ENCODE measurements around the gene KMT5C.

KMT5C gene

DNA sequence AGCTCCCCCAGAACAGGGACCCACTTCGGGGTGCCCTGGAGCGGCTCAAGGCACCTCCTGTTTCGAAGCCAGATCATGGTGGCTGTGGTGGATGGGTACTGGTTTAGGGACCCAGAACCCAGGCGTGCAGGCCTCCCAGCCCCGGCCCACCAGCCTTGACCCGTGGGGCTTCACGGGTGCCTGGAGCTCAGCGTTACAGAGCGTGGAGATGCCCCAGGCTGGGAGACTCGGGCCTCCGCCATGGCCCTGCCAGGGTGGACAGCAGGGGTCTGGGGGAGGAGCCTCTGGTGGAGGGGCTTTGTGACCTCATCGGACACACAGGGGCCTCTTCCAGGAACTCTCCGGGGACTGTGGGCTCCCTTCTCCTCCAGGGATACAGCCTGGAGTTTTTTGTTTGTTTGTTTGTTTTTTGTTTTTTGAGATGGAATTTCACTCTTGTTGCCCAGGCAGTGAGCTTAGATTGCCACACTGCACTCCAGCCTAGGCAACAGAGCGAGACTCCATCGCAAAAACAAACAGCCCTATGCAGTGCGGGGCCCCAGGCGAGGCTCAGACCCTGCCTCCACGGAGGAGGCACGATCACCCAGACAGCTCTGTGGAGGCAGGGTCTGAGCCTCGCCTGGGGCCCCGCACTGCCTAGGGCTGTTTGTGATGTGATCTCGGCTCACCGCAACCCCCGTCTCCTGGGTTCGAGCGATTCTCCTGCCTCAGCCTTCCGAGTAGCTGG, 23.5 kb downstream of the KMT5C start, which contains the start of gene GARIN5B:
Gene GARIN5B (minus strand): TSS at position 271 of the 727 bp plus-strand sequence. CDS start 194 bp downstream, at position 77.
- in situ Hi-C loops (cut with HindIII; ENCODE audit: low sequenced_read_pairs) = no loop called here

DNA sequence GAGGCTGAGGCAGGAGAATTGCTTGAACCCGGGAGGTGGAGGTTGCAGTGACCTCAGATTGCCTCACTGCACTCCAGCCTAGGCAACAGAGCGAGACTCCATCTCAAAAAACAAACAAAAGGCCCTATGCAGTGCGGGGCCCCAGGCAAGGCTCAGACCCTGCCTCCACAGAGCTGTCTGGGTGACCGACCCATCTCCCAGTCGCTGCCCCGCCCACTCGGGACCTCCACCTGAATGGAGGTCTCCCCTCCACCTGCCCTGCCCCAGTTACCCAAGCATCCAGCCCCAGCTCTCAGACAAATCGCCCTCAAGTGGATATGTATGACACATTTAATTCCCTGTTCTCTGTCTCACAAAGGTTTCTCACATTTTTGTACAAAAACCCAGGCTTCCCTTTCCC, 25.6 kb downstream of the KMT5C start:
- in situ Hi-C loops (cut with HindIII; ENCODE audit: low sequenced_read_pairs) = no loop called here

DNA sequence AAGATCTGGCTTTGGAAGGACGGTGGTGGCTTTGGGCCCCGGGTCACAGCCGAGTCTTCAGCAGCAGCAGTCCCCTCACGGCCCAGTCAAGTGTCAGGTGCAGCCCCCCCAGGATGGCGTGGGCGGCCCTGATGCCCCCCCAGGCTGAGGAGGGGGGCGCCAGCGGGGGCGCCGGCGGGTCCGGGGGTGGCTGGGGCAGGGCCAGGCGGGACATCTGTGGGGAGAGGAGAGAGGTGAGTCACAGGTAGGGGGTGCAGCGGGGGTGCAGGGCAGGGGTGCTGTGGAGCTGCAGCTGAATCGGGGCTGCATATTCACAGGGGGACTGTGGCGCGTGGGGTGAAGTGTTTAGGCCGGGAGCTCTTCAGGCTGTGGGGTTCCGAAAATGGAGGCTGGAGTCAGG, 26.3 kb downstream of the KMT5C start:
- in situ Hi-C loops (cut with HindIII; ENCODE audit: low sequenced_read_pairs) = no loop called here

DNA sequence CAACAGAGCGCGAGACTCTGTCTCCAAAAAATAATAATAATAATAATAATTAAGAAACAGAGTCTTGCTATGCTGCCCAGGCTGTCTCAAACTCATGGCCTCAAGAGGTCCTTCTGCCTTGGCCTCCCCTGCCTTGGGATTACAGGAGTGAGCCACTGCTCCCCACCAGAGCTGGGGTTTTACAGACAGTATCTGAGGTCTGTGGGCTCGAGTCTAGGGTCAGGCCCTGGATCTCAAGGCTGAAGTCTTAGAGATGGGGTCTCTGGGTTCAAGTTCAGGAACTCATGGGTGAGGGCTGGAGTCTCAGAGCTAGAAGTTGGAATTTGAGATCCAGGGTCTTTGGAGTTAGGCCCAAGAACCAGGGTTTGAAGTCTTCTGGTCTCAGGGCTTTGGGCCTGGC, 27.1 kb downstream of the KMT5C start:
- in situ Hi-C loops (cut with HindIII; ENCODE audit: low sequenced_read_pairs) = no loop called here

DNA sequence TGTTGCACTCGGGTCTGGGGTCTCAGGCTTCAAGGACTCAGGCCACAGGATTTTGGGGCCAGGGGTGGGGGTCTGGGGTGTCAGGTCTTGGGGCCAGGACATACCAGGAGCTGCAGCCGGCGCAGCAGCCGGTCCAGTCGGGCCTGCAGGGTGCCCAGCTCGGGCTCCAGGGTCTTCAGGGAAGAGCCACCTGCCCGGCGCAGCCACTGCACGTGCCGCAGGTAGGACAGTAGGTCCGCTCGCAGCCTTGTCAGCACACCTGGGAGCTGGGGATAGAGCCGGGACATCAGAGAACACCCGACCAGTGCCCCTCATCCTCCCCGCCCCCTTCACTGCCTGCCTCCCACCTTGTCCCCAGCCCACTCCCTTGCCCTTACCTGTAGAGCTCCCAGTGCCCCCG, 28.4 kb downstream of the KMT5C start:
- in situ Hi-C loops (cut with HindIII; ENCODE audit: low sequenced_read_pairs) = no loop called here

DNA sequence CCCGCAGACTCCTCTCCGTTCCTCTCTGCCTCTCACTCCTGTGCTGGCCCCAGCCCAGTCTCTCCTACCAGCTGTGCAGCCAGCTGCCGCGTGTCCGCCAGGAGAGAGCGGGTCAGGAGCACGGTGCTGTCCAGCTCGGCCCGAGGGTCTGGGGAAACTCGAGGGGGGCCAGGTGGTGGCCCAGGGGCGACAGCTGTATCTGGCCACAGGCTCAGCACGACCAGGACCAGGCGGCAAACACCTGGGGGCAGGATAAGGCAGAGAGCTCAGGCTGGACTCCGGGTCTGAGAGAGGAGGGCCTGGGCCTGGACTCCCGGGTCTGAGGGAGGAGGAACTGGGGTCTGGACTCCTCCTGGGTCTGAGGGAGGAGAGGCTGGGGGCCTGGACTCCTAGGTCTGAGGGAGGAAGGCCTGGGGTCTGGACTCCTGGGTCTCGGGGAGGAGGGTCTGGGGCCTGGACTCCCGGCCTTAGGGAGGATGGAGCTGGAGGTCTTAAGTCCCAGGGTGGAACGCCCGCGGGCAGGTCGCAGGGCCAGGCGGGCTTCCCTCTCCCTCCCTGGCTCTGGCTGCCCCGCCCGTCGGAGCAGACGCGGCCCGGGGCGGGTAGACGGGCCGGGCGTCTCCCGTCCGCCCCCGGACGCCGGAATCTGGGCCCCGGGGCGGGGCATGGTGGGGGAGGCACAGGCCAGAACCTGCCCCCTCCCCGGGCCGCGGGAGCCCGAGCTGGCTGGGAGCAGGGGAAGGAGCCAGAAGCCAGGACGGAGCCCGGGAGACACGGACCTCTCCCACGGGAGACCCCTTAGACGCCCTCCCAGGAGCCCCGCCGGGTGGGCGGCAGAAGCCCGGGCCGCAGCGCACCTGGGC, 29.3 kb downstream of the KMT5C start:
- in situ Hi-C loops (cut with HindIII; ENCODE audit: low sequenced_read_pairs) = no loop called here

DNA sequence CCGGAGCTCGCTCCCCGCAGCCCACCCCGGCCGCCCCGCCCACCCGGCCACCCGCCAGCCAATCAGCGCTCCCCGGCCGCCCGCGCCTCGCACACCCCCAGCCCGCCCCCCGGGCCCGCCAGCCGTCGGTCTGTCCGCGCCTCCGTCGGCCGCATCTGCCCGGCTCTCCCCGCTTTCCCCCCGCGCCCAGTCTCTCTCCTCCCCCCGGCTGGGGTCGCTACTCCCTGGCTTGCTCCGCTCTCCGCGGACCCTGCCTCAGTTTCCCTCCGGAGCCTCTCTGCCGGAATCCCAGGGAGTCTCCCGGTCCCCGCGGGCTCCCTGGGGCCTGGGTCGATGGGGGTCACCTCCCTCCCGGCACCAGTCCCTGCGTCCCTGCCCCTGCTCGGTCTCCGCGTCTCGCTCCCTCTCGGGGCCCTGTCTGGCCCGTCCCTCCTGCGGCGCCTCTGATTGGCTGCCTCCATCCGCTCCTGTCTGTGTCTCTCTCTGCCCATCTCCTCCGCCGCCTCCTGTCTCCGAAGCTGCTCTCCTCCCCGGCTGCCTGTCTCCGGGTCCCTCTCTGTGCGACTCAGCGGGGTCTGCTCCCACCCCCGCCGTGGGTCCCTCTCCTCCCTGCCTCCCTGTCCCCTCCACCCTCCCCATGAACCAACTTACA, 30.1 kb downstream of the KMT5C start:
- in situ Hi-C loops (cut with HindIII; ENCODE audit: low sequenced_read_pairs) = no loop called here

DNA sequence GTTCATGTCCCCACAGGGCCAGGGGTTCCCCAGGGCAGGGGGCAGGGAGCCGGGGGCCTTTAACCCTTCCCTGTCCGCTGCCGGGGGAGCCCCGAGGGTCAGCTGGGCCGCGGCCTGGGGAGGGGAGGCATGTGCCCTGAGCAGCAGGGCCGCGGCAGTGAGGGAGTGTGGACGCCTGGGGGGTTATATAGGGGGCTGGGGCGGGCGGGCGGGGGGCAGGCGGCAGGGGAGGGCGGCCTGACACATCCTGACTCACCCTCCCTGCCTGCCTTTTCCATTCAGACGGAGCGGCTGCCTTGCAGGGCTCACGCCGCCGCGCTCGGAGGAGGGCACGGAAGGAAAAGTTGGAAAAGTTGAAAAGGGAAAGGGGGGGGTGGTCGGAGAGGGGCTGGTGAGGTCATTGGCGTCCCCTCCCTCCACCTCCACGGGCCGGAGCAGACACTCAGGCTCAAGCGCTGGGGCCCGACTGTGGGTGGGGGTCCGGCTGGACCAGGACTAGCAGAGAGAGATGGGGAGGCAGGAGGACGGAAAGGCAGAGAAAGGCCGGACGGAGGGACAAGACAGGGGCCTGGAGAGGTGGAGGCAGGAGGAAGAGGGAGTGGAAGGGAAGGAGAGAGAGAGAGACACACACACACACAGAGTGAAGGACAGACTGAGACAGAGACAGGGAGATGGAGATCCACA, 30.8 kb downstream of the KMT5C start, which contains the start of gene IL11:
Gene IL11 (minus strand): TSS at position 159 of the 684 bp plus-strand sequence. CDS start 153 bp downstream, at position 6.
- in situ Hi-C loops (cut with HindIII; ENCODE audit: low sequenced_read_pairs) = no loop called here

DNA sequence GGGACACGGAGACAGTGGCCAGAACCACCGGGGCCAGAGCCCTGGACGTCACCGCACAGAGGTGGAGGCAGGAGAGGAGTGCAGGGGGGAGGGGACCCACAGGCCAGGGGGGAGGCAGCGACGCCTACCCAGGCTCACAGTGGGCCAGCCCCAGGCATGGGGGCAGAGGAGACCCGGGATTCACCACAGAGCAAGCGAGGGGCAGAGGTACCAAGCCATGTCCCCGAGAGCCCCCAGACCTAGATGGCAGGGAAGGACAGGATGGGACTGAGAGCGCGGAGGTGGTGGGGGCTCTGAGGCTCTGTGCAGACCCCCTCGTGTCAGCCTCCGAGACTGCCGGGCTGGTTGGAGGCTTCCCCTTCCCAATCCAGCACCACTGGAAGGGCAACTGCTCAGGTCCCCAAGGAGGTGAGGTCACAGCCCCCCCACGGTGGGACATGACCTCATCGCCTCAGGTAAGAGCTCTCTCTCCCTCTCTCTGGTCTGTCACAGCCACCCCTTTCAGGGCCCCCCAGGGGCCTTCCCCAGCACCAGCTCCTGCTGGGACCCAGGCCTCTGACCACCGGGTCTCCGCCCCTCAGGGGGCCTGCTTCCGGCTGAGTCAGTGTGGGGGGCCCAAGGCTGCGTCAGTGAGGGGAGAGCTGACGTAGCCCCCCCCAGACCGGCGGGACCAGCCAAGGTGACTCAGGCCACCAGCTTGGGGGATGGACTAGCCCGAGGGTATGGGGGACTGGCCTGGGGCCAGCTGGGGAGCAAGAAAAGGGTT, 32.8 kb downstream of the KMT5C start:
- in situ Hi-C loops (cut with HindIII; ENCODE audit: low sequenced_read_pairs) = no loop called here

DNA sequence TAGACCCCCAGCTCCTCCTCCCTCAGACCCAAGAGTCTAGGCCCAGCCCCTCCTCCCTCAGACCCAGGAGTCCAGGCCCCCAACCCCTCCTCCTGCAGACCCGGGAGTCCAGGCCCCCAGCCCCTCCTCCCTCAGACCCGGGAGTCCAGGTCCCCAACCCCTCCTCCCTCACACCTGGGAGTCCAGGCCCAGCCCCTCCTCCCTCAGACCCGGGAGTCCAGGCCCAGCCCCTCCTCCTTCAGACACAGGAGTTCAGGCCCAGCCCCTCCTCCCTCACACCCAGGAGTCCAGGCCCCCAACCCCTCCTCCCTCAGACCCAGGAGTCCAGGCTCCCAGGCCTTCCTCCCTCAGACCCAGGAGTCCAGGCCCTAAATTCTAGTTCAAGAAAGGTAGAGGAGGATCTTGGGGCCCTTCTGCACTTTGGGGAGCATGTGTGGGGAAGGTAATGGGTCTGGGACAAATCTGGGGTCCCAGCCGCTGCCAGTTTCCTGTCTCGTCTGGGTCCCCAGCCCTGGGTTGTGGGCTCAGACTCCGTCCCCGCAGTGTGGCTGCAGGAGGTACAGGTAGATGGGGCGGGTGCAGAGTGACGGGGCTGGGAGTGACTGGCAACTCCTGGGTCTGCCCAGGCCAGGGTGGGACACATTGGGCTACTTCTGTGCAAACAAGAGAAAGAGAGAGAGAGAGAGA, 33.8 kb downstream of the KMT5C start:
- in situ Hi-C loops (cut with HindIII; ENCODE audit: low sequenced_read_pairs) = no loop called here

DNA sequence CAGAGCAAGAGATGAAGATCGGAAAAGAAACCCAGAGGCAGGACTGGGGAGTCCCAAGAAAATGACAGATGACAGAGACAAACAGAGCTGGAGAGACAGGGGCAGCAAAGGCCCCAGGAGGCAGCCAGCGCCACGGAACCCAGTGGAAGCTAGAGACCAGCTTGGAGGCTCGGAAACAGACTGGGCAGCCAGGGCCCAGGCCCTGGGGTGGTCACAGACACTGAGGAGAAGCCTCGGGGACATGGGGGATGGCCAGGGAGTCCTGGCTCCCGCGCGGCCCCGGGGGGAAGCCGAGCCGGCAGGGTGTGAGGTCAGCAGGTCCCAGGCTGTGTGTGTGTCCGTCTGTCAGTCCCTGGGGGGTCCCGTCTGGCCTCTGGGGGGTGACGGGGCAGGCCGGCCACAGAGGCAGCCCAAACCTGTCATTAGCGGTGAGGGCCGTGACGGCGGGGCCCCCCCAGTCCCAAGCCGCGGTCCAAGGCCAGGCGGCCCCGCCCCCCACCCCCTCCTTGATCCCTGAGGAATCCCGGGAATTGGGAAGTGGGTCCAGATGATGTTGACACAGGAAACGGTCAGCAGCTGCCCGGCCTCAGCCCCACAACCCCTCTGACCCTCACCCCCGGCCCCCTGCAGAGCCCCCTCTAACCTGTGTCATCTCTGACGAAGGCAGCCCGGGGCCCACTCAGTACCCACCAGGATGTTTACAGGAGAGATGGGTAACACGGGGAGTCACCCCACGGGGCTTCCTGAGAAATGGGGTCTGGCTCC, 34.5 kb downstream of the KMT5C start:
- in situ Hi-C loops (cut with HindIII; ENCODE audit: low sequenced_read_pairs) = no loop called here

DNA sequence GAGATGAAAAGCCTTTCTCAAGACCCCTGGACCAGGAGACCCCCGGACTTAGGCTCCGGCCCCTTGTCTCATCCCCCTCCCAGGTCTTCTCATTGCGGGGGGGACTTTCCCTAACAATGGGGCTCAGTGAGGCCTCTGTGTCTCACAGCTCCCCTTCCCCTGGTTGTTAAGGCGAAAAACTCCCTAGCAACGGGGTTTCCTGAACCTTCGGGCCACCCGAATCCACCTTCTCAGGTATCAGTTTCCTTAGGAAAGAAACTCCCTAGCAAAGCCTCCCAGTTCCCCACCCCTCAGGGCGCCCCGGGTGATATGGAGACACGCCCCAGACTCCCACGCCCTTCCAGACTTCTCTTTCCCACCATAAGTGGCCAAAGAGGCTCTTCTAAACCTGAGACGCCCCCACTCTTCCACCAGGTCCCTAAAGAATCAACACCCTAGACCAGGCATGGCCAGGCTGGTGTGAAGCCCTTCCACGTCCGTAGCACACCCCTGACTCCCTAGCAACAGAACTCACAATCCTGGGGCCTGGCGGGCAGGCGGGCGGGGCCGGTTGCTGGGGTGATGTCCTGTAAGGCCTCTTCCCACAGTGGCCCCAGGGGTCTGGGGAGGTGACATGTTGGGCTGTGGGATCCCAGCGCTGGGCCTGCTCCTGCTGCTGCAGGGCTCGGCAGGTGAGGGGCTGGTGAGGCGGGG, 36.7 kb downstream of the KMT5C start, which contains the start of gene TMEM190:
Gene TMEM190 (plus strand): TSS at position 586 of the 693 bp plus-strand sequence. CDS start 28 bp downstream, at position 614.
- in situ Hi-C loops (cut with HindIII; ENCODE audit: low sequenced_read_pairs) = no loop called here

DNA sequence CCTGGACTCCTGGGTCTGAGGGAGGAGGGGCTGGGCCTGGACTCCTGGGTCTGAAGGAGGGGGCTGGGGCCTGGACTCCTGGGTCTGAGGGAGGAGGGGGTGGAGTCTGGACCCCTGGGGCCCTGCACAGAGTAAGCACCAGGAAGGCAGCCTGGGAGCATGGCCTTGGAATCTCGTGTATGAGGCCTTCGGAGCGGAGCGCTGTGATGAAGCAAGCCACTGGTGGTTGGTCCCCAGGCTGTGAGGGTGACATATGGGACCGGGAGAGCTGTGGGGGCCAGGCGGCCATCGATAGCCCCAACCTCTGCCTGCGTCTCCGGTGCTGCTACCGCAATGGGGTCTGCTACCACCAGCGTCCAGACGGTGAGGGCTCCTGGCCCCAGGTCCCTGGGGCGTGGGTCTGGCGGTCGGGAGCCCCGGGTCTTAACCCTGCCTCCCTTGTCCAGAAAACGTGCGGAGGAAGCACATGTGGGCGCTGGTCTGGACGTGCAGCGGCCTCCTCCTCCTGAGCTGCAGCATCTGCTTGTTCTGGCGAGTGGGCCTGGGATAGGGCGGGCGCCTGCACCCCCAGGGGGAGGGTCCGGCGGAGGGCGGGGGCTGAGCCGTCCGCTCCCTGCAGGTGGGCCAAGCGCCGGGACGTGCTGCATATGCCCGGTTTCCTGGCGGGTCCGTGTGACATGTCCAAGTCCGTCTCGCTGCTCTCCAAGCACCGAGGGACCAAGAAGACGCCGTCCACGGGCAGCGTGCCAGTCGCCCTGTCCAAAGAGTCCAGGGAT, 37.9 kb downstream of the KMT5C start:
- in situ Hi-C loops (cut with HindIII; ENCODE audit: low sequenced_read_pairs) = no loop called here

DNA sequence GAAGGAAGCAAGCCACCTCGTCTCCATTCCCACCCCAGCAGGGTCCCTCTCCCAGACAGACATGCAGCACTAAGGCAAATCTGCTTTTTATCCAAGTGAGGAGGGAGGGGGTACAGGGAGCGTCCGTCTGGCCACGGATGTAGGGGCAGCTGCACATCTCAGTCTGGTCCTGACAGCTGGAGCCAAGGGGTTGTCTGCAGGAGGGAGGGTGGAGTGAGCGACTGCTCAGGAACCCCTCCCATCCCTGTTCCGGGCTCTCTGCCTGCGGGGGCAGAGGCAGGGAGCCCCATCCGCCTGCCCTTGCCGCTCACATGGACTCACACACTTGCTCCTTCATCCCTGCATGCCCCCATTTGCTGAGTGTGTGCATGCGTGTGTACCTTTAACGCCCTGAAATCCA, 39.5 kb downstream of the KMT5C start:
- in situ Hi-C loops (cut with HindIII; ENCODE audit: low sequenced_read_pairs) = no loop called here

DNA sequence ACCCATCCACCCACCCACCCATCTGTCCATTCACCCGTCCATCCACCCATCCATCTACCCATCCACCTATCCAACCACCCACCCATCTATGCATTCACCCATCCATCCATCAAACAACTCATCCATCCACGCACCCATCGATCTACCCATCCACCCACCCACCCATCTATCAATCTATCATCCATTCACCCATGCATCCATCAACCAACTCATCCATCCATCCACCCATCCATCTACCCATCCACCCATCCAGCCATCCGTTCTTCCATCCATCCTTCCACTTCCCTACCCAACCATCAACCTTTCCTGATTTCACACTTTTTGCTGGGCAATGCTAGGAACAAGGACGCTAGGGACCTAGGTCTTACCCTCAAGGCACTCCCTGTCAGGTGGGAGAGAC, 42.3 kb downstream of the KMT5C start:
- in situ Hi-C loops (cut with HindIII; ENCODE audit: low sequenced_read_pairs) = no loop called here

DNA sequence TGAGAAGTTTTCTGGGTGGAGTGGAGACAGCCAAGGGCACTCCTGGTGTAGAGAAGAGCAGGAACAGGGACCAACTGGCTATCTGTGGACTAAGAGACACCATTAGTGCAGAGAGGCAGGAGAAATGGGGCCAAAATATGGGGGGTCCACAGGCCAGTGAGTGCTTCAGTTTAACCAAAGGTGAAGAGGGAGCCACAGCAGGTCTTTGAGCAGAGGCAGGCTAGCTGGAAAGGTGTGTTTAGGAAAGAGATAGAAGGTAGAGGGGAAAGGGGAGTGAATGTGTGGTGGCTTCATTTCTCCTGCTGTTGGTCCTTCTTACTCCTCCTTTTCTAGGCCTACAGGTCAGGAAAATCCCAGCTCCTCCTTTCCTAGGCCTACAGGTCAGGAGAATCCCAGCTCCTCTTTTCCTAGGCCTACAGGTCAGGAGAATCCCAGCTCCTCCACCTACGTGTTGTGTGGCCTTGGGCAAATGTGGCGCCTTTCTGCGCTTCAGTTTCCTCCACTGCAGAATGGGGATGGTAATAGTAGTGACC, 42.9 kb downstream of the KMT5C start:
- in situ Hi-C loops (cut with HindIII; ENCODE audit: low sequenced_read_pairs) = no loop called here

Data from DLD1 (cell line).